ENCODE results near the gene NME8. TPM values are rescaled to one million over a fixed set of nuclear protein-coding genes. Genes with fewer than 3 reads are reported as not detected.
A peak's percentile ranks its signal among the peaks of the same experiment; 100 is the strongest.

NME8 gene
- total RNA-seq, 1 donor from 2014 or later, result not detected

- Histone ChIP-seq H3K36me3 (no peaks in the 10 kb centered on the region), H3K27me3 (ENCODE audit: low read depth) (no peaks in the 10 kb centered on the region), H3K4me3 (no peak overlapping the region), H3K4me1 (no peaks in the 10 kb centered on the region), H3K9me3 (no peaks in the 10 kb centered on the region), H3K27ac (no peak overlapping the region)
- intact Hi-C loops (cut with DNase I), result no loop called here
- ATAC-seq (no peak), DNase-seq (no peak)
- TF ChIP-seq CTCF (IDR thresholded peaks at IDR 0.05), result peak; percentile 24
These were observed 5.1 kb downstream of the NME8 start for GRCh38 chr7:37853468-37853867.

- Histone ChIP-seq H3K27ac (no peak overlapping the region), H3K4me1 (no peaks in the 10 kb centered on the region), H3K36me3 (no peaks in the 10 kb centered on the region), H3K27me3 (ENCODE audit: low read depth) (no peaks in the 10 kb centered on the region), H3K4me3 (no peak overlapping the region), H3K9me3 (no peaks in the 10 kb centered on the region)
- TF ChIP-seq CTCF (IDR thresholded peaks at IDR 0.05), result no peak
- DNase-seq (no peak), ATAC-seq (no peak)
- intact Hi-C loops (cut with DNase I), result no loop called here
These were observed 33.7 kb downstream of the NME8 start for GRCh38 chr7:37882086-37882485.

- no peaks in the 10 kb centered on the region for H3K9me3 ChIP-seq
- H3K4me1 ChIP-seq, result no peaks in the 10 kb centered on the region
- H3K4me3 ChIP-seq, result no peak overlapping the region
- no peak for DNase-seq
- H3K27ac ChIP-seq, result no peak overlapping the region
- H3K27me3 ChIP-seq (ENCODE audit: low read depth), result no peaks in the 10 kb centered on the region
- no peaks in the 10 kb centered on the region for H3K36me3 ChIP-seq
- ATAC-seq, result no peak
- intact Hi-C loops (cut with DNase I), result no loop called here
- TF ChIP-seq CTCF (IDR thresholded peaks at IDR 0.05), result no peak
These were observed 45.0 kb downstream of the NME8 start for GRCh38 chr7:37893359-37893758.

GRCh38 chr7:37894671-37895070 is 46.3 kb downstream of the NME8 start:
- H3K4me1 ChIP-seq, result no peaks in the 10 kb centered on the region
- intact Hi-C loops (cut with DNase I), result no loop called here
- H3K27ac ChIP-seq, result no peak overlapping the region
- ATAC-seq (no peak), DNase-seq (no peak)
- no peak for TF ChIP-seq CTCF (IDR thresholded peaks at IDR 0.05)
- H3K4me3 ChIP-seq, result no peak overlapping the region
- H3K36me3 ChIP-seq, result no peaks in the 10 kb centered on the region
- H3K9me3 ChIP-seq, result no peaks in the 10 kb centered on the region
- H3K27me3 ChIP-seq (ENCODE audit: low read depth), result no peaks in the 10 kb centered on the region

- Histone ChIP-seq H3K4me1 (no peaks in the 10 kb centered on the region), H3K9me3 (no peaks in the 10 kb centered on the region), H3K4me3 (no peak overlapping the region), H3K36me3 (no peaks in the 10 kb centered on the region), H3K27ac (no peak overlapping the region), H3K27me3 (ENCODE audit: low read depth) (no peaks in the 10 kb centered on the region)
- ATAC-seq, result no peak
- DNase-seq, result no peak
- TF ChIP-seq CTCF (IDR thresholded peaks at IDR 0.05), result no peak
- intact Hi-C loops (cut with DNase I), result no loop called here
These were observed 51.4 kb downstream of the NME8 start for GRCh38 chr7:37899712-37900247.

Measured in lower lobe of right lung (tissue), 2 donors.